AG20443 (cell line): Measurements from ENCODE around the gene PLCD3.

Experiments used
- DNase-seq: peaks from one replicate; pipeline ENCODE4 v3.0.0; 2012; ENCODE audit warnings: low spot score, mixed read lengths

The PLCD3 gene

DNA sequence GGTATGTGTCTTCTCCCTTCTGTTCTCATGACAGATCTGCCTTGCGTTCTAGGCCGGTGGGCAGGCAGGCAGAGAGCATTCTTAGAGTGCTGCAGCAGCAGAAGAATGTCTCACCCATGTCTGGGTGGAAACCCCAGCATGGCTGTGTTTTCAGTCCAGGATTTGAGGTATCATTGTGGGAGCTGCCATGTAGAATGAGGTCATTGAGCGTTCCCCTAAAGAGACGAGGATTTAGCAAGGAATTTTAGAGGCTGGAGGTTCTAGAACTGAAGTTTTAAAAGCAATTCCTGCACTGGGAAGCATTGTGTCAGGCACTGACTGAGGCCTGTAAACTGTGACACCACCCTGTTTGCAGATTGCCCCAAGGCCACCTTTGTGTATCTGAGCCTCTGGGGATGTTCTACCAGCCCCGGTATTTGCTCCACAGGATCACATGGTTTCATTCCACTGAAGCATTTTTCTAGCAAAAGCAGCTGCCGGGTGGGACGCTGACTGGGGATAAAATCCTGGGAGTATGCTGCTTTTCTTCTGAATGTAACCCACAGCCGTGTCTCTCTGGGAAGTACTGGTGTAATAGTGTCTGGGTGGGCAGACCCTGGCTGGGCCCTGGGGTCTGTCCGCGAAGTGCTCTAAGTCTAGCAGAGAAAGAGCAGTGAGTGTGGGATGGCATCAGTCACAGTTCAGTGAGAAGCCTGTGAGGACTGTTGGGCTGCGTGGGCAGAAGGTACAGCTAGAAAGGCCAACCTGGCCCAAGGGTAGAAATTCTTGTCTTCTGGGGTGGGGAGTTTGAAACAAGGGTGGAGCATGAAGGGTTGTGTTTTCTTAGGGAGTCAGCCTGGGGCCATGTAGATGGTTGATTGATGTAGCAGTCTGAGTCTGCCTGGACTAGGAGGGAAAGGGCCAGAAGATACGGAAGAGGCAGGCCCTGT, 30.2 kb downstream of the PLCD3 start:
- no peak for DNase-seq

DNA sequence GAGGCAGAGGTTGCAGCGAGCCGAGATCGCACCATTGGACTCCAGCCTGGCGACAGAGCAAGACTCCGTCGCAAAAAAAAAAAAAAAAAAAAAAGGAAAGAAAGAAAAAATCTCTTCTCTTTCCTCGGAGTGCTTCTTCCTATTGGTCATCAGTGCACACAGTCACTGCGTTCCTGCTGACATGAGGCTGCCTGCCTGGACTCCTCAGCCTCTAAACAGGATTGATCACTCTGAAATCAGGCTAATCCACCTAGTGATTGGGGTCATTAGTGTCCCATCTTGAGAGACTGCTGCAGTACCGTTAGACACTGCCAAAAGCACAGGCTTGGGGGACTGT, 30.8 kb downstream of the PLCD3 start:
- no peak for DNase-seq

GRCh38 chr17:45098869-45099616, 33.3 kb downstream of the PLCD3 start:
- DNase-seq = peak; percentile 87

DNA sequence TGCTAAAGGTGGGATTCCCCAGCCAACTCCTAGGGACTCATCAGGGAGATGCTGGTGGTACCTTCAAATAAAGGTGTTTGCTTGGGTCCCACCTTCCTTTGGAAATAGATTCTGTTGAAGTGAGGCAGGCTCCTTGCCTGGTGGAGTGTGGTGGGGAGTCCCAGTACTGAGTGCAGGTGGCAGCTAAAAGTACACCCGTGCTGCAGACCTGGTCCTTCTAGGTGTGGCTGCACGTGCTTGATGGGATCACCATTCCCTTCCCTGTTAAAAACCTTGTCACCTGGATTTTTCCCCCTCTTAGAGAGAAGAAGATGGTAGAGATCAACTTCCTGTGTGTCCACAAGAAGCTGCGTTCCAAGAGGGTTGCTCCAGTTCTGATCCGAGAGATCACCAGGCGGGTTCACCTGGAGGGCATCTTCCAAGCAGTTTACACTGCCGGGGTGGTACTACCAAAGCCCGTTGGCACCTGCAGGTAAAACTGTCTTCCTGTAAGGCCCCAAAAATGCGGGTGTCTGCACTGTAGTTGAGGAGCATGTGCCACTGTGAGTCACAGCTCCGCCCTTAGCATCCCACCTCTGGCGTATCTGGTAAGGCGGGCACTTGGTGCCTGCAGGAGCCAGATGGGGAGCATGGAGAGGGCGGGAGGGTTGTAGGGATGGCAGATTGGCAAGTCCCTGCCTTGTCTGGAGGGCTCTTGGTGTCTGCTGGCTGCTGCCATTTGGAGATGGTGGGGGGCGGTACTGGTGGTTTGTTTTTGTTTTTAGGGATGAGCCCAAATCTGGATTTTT, 34.0 kb downstream of the PLCD3 start:
- no peak for DNase-seq

GRCh38 chr17:45096926-45097325, 35.4 kb downstream of the PLCD3 start:
- DNase-seq = no peak

DNA sequence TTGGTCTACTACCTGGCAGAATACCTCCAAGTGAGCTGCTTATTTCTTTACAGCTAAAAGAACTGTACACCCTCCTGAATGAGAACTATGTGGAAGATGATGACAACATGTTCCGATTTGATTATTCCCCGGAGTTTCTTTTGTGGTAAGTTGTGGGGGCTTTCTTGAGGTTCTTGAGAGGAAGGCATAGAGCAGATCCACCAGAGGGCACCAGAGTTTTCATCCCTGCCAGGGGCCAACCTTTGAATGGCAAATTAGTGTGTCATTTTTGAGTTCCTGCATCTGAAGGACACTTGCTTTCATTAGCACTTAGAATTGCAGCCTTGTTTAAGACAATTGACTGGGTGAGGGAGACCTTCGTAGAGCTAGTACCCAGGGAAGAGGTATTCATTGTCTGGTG, 36.2 kb downstream of the PLCD3 start:
- DNase-seq = peak; percentile 50

- peak; percentile 11 for DNase-seq
These were observed 38.7 kb downstream of the PLCD3 start for GRCh38 chr17:45093444-45094110.

DNA sequence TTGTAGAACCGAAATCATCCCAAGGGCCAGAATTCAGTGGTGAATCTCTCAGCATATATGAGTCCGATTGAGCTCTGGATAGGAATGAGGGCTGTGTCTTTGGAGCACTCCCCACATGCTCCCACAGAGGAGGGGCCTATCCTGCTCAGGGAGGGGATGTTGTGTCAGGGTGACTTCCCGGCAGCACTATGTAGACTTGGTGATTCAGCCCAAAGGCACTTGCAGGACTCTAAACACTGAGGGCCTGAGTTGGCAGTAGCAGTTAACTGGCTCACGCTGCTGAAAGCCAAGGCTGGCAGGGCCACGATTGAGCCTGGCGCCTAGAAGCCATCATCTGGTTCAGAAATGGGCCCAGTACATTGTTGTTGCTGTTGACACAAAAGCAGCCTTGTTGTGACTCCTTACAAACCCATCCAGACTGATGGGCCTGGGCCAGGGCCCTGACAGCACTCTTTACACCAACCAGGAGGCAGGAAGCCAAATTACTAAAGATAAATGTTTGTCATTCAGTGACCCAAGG, 39.3 kb downstream of the PLCD3 start:
- DNase-seq = peak; percentile 97

DNA sequence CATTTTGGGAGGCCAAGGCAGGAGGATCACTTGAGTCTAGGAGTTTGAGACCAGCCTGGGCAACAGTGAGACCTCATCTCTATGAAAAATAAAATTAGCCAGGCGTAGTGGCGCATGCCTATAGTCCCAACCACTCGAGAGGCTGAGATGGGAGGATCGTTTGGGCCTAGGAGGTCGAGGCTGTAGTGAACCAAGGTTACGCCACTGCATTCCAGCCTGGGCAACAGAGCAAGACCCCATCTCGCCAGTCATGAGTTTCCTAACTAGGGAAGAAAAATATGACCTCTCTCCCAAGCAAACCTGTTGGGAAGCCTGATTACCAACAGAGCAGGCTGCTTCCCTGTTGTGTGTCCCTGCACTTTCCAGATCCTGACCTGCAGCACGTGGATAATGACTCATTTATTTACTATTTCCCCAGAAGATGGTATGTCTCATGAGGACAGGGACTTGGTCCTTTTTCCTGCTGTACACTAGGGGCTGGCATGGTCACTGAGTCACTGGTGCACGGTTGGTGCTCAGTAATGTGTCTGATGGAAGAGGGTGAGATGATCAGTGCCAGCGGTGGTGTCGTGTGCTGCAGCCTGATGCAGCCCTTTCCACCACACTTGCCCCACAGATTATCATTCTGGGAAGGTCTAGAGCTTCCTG, 40.4 kb downstream of the PLCD3 start:
- DNase-seq = peak; percentile 11

- DNase-seq = peak; percentile 14
These were observed 41.6 kb downstream of the PLCD3 start for GRCh38 chr17:45090711-45091110.

DNA sequence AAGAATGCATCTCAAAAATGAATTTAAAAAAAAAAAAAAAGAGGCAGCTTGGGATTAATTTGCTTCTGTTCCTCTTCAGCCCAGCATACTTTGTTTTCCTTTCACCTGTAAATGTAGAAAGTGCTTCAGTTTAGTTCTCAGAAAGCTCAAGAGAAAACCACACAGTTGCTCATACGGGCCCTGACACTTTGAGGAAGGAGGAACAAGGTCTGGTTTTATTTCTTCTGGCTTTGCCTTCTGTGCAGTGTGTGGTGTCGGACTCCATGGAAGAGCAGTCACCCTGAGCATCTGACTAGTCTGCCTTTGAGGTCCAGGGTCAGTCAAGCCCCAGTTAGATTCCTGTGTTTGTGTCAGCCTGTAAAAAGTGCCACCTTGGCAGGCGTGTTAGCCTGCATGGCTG, 43.6 kb downstream of the PLCD3 start:
- DNase-seq = no peak

GRCh38 chr17:45087978-45088377, 44.3 kb downstream of the PLCD3 start:
- DNase-seq = no peak

GRCh38 chr17:45087504-45087975, 44.8 kb downstream of the PLCD3 start:
- DNase-seq = peak; percentile 32

DNA sequence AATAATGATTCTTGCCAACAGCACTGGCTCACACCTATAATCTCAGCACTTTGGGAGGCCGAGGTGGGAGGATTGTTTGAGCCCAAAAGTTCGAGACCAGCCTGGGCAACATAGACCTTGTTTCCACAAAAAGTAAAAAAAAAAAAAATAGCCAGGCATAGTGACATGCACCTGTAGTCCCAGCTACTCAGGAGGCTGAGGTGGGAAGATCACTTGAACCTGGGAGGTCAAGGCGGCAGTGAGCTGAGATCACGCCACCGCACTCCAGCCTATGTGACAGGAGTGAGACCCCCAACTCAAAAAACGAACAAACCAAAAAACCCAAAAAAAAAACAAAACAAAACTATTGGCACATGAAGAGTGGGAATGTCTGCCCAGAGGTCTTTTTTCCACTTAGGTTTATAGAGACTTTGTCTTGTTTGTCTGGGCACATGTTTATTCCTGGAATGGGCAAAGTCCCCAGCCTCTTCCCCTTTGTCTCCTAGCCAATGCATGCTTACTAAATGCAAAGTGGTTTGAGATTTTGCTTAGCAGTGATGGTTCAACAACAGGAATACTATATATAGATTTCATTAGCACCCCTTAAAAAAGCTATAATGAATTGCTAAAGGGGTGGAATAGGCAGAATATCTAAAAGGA, 45.3 kb downstream of the PLCD3 start:
- no peak for DNase-seq

DNA sequence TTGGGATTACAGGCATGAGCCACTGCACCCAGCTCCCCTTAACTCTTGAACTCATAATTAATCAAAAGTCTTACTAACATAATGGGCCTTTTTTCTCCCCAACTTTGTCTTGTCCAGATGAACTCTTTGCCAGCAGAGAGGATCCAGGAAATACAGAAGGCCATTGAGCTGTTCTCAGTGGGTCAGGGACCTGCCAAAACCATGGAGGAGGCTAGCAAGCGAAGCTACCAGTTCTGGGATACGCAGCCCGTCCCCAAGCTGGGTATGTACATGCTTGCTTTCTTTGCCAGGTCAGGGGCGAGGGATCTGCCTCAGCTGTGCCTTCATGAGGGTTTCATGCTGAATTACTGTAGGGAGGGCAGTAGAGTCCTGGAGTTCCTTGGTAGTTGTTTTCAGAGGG, 45.9 kb downstream of the PLCD3 start:
- no peak for DNase-seq

- DNase-seq = no peak
These were observed 51.1 kb downstream of the PLCD3 start for GRCh38 chr17:45081047-45081703.

DNA sequence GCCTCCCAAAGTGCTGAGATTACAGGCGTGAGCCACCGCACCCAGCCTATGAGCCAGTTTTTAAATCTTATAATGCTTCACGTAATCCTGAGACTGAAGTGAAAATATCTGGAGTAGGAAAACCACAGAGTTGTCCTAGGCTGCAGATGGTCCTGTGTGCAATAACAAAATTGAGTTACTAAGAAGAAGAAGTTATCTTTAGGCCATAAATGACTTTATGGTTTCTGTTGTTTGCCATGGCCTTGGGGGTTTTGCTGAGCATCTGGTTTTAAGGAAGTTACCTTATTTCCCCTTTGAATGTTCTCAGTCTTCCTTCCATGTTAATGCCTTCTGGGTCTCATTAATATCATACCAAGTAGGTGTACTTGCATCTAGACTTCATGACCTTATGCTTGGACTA, 54.7 kb downstream of the PLCD3 start:
- no peak for DNase-seq

GRCh38 chr17:45073414-45074070, 58.8 kb downstream of the PLCD3 start:
- DNase-seq = peak; percentile 79

DNA sequence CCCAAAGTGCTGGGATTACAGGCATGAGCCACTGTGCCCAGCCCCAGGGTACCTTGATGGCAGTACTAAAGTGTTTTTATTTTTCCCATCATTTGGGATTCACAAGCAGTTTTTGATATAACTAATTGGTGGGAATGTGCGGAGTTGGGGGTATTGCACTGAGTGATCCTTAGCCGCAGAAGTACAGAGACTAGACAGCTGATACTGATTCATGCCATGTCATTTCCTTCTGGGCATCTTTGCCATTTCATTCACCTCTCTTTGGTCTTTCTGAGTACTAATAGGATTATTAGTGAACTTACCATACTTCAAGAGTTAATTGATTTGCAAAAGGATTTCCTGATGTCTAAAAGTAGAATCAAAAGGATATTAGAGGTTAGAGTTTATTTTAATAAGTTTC, 61.5 kb downstream of the PLCD3 start:
- no peak for DNase-seq

DNA sequence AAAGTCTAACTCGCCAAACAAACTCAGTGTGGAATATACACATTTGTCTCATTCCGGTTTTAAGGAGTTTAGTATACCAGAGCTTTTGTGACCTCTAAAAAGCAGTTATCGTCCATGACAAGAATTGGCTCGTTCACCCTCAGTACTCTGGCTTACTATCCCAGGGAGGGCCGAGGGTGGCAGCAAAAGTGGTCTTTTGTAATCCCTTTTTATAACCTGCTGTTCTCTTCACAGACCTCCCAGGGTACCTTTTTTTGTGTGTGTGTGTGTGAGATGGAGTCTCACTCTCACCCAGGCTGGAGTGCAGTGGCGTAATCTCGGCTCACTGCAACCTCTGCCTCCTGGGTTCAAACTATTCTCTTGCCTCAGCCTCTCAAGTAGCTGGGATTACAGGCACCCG, 62.3 kb downstream of the PLCD3 start:
- no peak for DNase-seq
